Right atrium auricular region (tissue), 2 donors: ENCODE results near the gene LRCH1. TPM values are rescaled to one million over a fixed set of nuclear protein-coding genes. Genes with fewer than 3 reads are reported as not detected.

Experiments
- DNase-seq: peaks from one replicate; pipeline ENCODE4 v3.0.0-alpha.2; 2019; ENCODE audit warnings: low spot score
- H3K27ac ChIP-seq, 2 donors: fragments of 200-600 bp; sonication (generic); 1 replicate in 1 of 2; 2 replicates in 1 of 2; pipeline ENCODE4 v1.5.1; 2016 to 2019
- H3K27me3 ChIP-seq, 2 donors: fragments of 200-600 bp; sonication (generic); one replicate each; pipeline versions ENCODE4 v1.5.1 to v1.6.0; 2017 to 2019
- H3K36me3 ChIP-seq: fragments of 200-600 bp; sonication (generic); one replicate; pipeline ENCODE4 v1.5.1; 2016
- H3K4me1 ChIP-seq, 2 donors: fragments of 200-600 bp; sonication (generic); one replicate each; pipeline versions ENCODE4 v1.5.1 to v1.6.0; 2017 to 2019
- H3K4me3 ChIP-seq, 2 donors: fragments of 200-600 bp; sonication (generic); 1 replicate in 1 of 2; 2 replicates in 1 of 2; pipeline ENCODE4 v1.5.1; 2017 to 2019; ENCODE audit warnings: mild to moderate bottlenecking in 1 of 2, moderate library complexity in 1 of 2
- H3K9me3 ChIP-seq, 2 donors: fragments of 200-600 bp; sonication (generic); one replicate each; pipeline ENCODE4 v1.5.1; 2019
- total RNA-seq, 2 donors: library from RNA; depleted of rRNA; stranded (reverse); fragments of >200 nt; gene quantifications; one replicate each; pipeline ENCODE4 v1.1.0, GENCODE V29; 2016
- TF ChIP-seq, protein P1 (sequence below), 2 donors: fragments of 200-600 bp; sonication (generic); IDR thresholded peaks; one replicate each; pipeline ENCODE4 v1.5.1; 2019; ENCODE audit warnings: antibody characterized with exemption in 2 of 2

The LRCH1 gene
- total RNA-seq, 2 donors from 2014 or later = 6.9 to 10.9 TPM

DNA sequence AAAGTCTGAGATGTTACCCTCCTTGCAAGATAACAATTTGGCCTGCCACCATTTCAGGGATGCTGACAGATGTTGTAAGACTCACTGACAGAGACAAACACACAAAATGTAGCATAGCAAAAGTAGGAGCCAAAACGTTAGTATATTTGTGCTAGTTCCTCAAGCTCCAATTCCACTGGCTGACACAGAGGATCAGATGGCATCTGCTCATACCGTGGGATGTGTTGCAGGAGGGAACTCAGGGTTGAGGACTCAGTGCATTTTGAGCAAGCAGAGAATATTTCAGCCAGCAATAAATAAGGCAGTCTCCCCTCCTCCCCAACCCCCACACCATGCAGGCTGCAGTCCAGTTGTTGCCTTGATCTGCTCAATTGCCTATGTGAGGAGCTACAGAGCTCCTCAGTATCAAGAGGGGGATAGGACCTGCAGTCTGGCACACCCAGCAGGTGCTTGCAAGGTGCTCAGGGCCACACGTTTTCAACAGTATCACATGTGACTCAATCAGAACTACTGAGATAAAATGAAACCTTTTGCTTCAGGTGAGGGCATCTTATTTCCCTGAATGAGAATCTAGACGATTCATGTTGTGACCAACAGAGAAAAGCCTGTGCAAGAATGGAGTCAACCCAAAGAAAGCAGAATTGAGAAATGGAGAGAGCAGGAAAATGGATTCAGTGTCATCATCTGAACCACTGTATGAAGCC is 23.6 kb upstream of the LRCH1 start:
- Histone ChIP-seq H3K27me3 (no peaks in the 10 kb centered on the region), H3K9me3 (no peaks in the 10 kb centered on the region), H3K4me1 (peaks cover 0 to 9% of the 10 kb centered on the region in 2 donors), H3K36me3 (no peaks in the 10 kb centered on the region), H3K27ac (no peak overlapping the region), H3K4me3 (no peak overlapping the region)
- TF ChIP-seq, protein P1, sequence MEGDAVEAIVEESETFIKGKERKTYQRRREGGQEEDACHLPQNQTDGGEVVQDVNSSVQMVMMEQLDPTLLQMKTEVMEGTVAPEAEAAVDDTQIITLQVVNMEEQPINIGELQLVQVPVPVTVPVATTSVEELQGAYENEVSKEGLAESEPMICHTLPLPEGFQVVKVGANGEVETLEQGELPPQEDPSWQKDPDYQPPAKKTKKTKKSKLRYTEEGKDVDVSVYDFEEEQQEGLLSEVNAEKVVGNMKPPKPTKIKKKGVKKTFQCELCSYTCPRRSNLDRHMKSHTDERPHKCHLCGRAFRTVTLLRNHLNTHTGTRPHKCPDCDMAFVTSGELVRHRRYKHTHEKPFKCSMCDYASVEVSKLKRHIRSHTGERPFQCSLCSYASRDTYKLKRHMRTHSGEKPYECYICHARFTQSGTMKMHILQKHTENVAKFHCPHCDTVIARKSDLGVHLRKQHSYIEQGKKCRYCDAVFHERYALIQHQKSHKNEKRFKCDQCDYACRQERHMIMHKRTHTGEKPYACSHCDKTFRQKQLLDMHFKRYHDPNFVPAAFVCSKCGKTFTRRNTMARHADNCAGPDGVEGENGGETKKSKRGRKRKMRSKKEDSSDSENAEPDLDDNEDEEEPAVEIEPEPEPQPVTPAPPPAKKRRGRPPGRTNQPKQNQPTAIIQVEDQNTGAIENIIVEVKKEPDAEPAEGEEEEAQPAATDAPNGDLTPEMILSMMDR (IDR thresholded peaks at IDR 0.05) = no peak
- no peak for DNase-seq

DNA sequence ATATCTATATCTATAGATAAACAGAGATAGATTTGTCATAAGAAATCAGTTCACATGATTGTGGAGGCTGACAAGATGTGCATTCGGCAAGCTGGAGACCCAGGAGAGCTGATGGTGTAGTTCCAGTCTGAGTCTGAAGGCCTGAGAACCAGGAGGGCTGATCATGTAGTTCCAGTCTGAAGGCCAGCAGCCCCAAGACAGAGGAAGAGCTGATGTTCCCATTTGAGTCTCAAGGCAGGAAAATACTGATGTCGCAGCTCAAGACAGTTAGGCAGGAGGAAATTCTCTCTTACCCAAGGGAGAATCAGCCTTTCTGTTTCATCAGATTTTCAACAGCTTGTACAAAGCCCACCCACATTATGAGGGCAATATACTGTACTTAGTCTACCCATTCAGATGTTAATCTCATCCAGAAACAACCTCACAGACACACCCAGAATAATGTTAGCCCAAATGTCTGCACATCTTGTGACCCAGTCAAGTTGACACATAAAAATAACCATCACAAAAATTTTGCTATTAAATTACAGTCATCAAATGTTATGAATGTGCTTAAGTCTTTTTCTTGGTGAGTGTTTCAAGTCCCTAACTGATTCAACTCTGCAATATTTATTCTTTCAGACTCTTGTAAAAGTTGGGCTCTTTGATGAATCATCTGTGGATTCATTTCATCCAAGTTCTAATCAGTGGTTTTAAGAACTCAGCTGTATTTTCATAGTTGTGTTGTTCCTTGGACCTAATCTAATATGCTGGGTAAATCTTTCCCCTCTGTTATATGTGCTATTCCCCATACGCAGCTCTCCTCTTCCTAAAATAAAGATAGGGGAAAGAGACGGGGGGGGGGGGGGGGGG is 22.7 kb upstream of the LRCH1 start:
- no peaks in the 10 kb centered on the region for H3K9me3 ChIP-seq
- H3K4me3 ChIP-seq = no peak overlapping the region
- H3K27me3 ChIP-seq = no peaks in the 10 kb centered on the region
- peak overlapping the region in 1 of 2 donors; percentile 57 for H3K27ac ChIP-seq
- TF ChIP-seq, protein P1 (IDR thresholded peaks at IDR 0.05) = no peak
- H3K36me3 ChIP-seq = no peaks in the 10 kb centered on the region
- DNase-seq = no peak
- H3K4me1 ChIP-seq = peaks cover 0 to 9% of the 10 kb centered on the region in 2 donors

DNA sequence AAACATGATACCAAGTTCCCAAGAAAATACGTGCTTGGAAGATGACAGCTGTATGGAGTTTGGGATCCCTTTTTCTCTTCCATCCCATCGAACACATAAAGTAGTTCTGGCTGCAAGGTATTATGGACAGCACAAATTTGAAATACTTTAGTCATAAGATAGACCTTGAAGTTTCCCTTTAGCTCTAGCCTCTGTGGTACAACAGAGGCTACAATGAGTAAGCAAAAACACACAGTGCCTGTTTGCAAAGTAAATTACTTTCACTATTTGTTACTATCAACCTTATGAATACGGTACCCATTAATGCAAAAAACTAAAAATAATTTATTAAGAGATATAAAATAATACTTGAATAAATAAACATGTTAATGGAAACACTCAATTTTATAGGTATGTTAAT is 21.0 kb upstream of the LRCH1 start:
- no peaks in the 10 kb centered on the region for H3K9me3 ChIP-seq
- no peaks in the 10 kb centered on the region for H3K36me3 ChIP-seq
- H3K4me3 ChIP-seq = no peak overlapping the region
- H3K27me3 ChIP-seq = no peaks in the 10 kb centered on the region
- H3K27ac ChIP-seq = peak overlapping the region in 1 of 2 donors; percentile 31
- TF ChIP-seq, protein P1 (IDR thresholded peaks at IDR 0.05) = no peak
- DNase-seq = no peak
- peaks cover 0 to 9% of the 10 kb centered on the region in 2 donors for H3K4me1 ChIP-seq

DNA sequence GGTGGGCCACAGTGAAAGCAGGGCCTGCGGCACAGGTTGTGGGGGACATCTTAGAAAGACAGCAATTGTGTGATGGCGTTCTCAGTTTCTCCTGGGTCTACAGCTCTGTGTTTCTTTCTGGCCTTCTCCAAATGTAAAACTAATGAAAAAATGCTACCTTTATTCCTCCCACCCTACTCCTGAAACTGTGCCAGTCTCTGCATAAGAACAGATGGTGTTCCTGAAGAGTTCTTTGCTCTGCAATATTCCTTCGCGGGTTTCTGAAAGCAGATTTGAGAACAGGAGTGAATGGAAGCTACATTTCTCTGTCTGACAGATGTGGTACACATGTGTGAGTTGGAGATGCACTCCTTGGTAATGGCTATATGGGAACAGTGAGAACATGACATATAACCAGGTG is 18.0 kb upstream of the LRCH1 start:
- DNase-seq = no peak
- TF ChIP-seq, protein P1 (IDR thresholded peaks at IDR 0.05) = no peak
- Histone ChIP-seq H3K36me3 (no peaks in the 10 kb centered on the region), H3K27me3 (no peaks in the 10 kb centered on the region), H3K9me3 (no peaks in the 10 kb centered on the region), H3K4me1 (peaks cover 0 to 9% of the 10 kb centered on the region in 2 donors), H3K27ac (no peak overlapping the region), H3K4me3 (no peak overlapping the region)

DNA sequence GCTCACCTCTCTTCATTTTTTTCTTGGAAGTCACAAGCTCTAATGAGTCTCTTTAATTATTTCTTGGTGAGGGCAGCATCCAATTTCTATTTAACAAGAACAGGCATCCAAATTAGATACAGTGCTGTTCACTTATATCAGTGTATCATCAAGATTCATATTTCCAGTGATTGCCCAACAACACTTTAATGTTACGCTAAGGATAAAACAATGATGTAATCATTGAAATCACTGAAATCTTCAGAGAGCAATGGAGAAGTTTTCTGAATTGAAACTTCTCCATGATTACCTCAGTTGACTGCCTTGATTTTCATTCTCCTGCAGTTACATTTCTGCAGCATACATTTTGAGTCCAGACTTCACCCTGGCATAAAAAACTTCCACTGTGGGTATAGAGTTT is 17.1 kb upstream of the LRCH1 start:
- no peak overlapping the region for H3K4me3 ChIP-seq
- DNase-seq = no peak
- H3K27ac ChIP-seq = no peak overlapping the region
- TF ChIP-seq, protein P1 (IDR thresholded peaks at IDR 0.05) = no peak
- H3K36me3 ChIP-seq = no peaks in the 10 kb centered on the region
- peaks cover 0 to 9% of the 10 kb centered on the region in 2 donors for H3K4me1 ChIP-seq
- H3K27me3 ChIP-seq = no peaks in the 10 kb centered on the region
- no peaks in the 10 kb centered on the region for H3K9me3 ChIP-seq
